Effector CD8-positive, alpha-beta T cell (primary cell): Measurements from ENCODE around the gene FBXL15.

ENCODE experiments used
- DNase-seq: peaks from one replicate; lab custom pipeline; 2025; lab: John Stamatoyannopoulos, UW

Gene FBXL15

GRCh38 chr10:102457591-102458150 is 37.0 kb downstream of the FBXL15 start:
- no peak for DNase-seq

GRCh38 chr10:102458656-102459055 is 38.0 kb downstream of the FBXL15 start:
- no peak for DNase-seq

GRCh38 chr10:102460836-102461186 is 40.2 kb downstream of the FBXL15 start:
- DNase-seq: no peak

GRCh38 chr10:102461187-102462054 is 40.8 kb downstream of the FBXL15 start:
- DNase-seq: peak; percentile 87

- no peak for DNase-seq
Measured at GRCh38 chr10:102462512-102463054, 41.9 kb downstream of the FBXL15 start.

GRCh38 chr10:102463983-102464382 is 43.3 kb downstream of the FBXL15 start:
- no peak for DNase-seq

GRCh38 chr10:102465466-102465865 is 44.8 kb downstream of the FBXL15 start:
- no peak for DNase-seq

GRCh38 chr10:102467318-102467717 is 46.7 kb downstream of the FBXL15 start:
- no peak for DNase-seq

- DNase-seq: no peak
Measured at GRCh38 chr10:102467971-102468438, 47.4 kb downstream of the FBXL15 start.

- no peak for DNase-seq
Measured at GRCh38 chr10:102468683-102469082, 48.0 kb downstream of the FBXL15 start.

- DNase-seq: no peak
Measured at GRCh38 chr10:102470579-102471546, 50.2 kb downstream of the FBXL15 start.
